ENCODE measurements around the gene ANK2. TPM values are rescaled to one million over a fixed set of nuclear protein-coding genes. Genes with fewer than 3 reads are reported as not detected.

The ANK2 gene
- total RNA-seq, 3 donors from 2014 or later = 0.27 to 0.63 (median 0.34) TPM

GRCh38 chr4:113406723-113407016, 357.2 kb downstream of the ANK2 start:
- no peak overlapping the region for H3K4me3 Mint-ChIP-seq
- H3K4me1 Mint-ChIP-seq (ENCODE audit: low read depth) = peaks cover 3% of the 10 kb centered on the region
- H3K36me3 Mint-ChIP-seq (ENCODE audit: insufficient read depth) = no peaks in the 10 kb centered on the region
- DNase-seq (no peak), ATAC-seq (no peak)
- H3K27me3 Mint-ChIP-seq (ENCODE audit: low read depth) = peaks cover 3% of the 10 kb centered on the region
- no peaks in the 10 kb centered on the region for H3K9me3 Mint-ChIP-seq

- DNase-seq (no peak), ATAC-seq (no peak)
- peaks cover 6% of the 10 kb centered on the region for H3K27me3 Mint-ChIP-seq (ENCODE audit: low read depth)
- H3K9me3 Mint-ChIP-seq = no peaks in the 10 kb centered on the region
- H3K36me3 Mint-ChIP-seq (ENCODE audit: insufficient read depth) = no peaks in the 10 kb centered on the region
- H3K4me1 Mint-ChIP-seq (ENCODE audit: low read depth) = peaks cover 3% of the 10 kb centered on the region
- no peak overlapping the region for H3K4me3 Mint-ChIP-seq
Measured at GRCh38 chr4:113407409-113407808, 358.0 kb downstream of the ANK2 start.

- peaks cover 6% of the 10 kb centered on the region for H3K27me3 Mint-ChIP-seq (ENCODE audit: low read depth)
- no peak overlapping the region for H3K4me3 Mint-ChIP-seq
Measured at GRCh38 chr4:113409181-113409580, 359.7 kb downstream of the ANK2 start.

DNA sequence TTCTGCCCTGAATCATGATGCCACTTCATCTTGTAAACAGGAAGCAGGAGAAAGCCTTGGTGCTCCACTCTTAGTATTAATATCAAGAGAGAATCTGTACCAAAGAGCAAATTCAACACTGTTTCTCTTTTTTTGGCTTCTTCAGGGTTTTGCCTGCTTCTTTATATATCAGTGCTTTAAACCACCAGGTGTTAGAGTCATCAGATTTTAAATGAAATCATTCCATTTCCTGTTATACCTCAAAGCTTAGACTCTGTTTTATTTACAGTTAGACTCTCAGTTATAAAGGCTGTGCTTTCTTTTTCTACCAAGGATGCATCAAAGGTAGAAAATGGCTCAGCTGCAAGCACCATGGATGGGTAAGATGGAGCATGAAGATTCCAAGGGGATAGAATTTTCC, 361.2 kb downstream of the ANK2 start:
- Mint-ChIP-seq H3K9me3 (no peaks in the 10 kb centered on the region), H3K4me3 (no peak overlapping the region), H3K27me3 (ENCODE audit: low read depth) (peaks cover 6% of the 10 kb centered on the region), H3K4me1 (ENCODE audit: low read depth) (peaks cover 3% of the 10 kb centered on the region), H3K36me3 (ENCODE audit: insufficient read depth) (no peaks in the 10 kb centered on the region)
- DNase-seq (no peak), ATAC-seq (no peak)

More at GRCh38 chr4:113409181-113409580, 359.7 kb downstream of the ANK2 start:
- no peaks in the 10 kb centered on the region for H3K36me3 Mint-ChIP-seq (ENCODE audit: insufficient read depth)
- no peaks in the 10 kb centered on the region for H3K9me3 Mint-ChIP-seq
- DNase-seq = no peak
- no peak for ATAC-seq
- H3K4me1 Mint-ChIP-seq (ENCODE audit: low read depth) = peaks cover 3% of the 10 kb centered on the region

DNA sequence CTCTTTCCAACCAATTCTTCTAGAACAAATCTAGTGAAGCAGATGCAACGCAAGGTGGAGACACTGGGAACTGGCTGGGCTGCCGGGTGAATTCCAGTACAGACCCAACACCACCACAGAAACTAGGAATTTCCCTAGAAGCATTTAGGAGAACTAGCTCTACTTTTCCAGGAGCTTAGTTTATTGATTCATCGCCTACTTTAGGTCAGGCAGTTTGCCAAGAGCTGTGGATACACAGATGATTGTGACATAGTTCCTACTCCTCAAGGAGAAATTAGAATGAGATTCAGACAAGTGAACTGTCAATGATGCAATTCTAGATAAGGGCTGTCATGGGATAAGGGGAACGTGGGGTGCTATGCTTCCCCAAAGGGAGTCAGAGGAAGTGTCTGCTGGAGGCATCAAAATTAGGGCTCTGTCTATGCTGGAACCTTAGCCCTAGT, 362.1 kb downstream of the ANK2 start:
- ATAC-seq (no peak), DNase-seq (no peak)
- no peak overlapping the region for H3K4me3 Mint-ChIP-seq
- no peaks in the 10 kb centered on the region for H3K9me3 Mint-ChIP-seq
- no peaks in the 10 kb centered on the region for H3K36me3 Mint-ChIP-seq (ENCODE audit: insufficient read depth)
- H3K4me1 Mint-ChIP-seq (ENCODE audit: low read depth) = peaks cover 3% of the 10 kb centered on the region
- peaks cover 6% of the 10 kb centered on the region for H3K27me3 Mint-ChIP-seq (ENCODE audit: low read depth)

DNA sequence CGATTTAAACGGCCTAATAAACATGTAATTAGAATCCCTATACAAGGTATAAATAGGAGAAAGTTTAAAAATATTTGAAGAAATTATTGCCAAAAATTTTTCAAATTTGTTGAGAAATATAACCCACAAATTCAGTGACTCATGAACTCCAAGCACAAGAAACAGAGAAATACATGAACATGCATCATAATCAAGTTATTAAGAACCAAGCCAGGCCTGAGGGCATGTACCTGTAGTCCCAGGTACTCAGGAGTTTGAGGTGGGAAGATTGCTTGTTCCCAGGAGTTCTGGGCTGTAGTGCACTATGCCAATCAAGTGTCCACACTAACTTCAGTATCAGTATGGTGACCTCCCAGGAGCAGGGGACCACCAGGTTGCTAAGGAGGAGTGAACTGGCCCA, 370.2 kb downstream of the ANK2 start:
- H3K4me3 Mint-ChIP-seq = no peak overlapping the region

DNA sequence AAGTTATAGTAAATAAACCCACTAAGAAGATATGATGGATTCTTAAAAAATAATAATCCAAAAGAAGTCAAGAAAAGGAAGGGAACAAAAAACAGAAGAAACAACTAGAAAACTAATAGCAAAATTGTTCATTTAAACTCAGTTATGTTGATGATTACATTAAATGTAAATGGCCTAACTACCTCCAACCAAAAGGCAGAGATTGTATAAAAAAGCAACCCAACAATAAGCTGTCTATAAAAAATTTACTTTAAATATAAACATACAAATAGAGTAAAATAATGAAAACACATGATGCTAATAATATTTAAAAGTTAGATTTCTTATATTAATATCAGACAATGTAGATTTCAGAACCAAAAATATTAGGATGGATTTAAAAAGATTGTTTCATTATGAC, 371.5 kb downstream of the ANK2 start:
- ATAC-seq (no peak), DNase-seq (no peak)
- Mint-ChIP-seq H3K4me1 (ENCODE audit: low read depth) (no peaks in the 10 kb centered on the region), H3K36me3 (ENCODE audit: insufficient read depth) (no peaks in the 10 kb centered on the region), H3K27me3 (ENCODE audit: low read depth) (peaks cover 7% of the 10 kb centered on the region), H3K9me3 (peaks cover 27% of the 10 kb centered on the region), H3K4me3 (no peak overlapping the region)

More for the DNA sequence above, 370.2 kb downstream of the ANK2 start:
- DNase-seq (no peak), ATAC-seq (no peak)
- Mint-ChIP-seq H3K27me3 (ENCODE audit: low read depth) (peaks cover 7% of the 10 kb centered on the region), H3K4me1 (ENCODE audit: low read depth) (no peaks in the 10 kb centered on the region), H3K36me3 (ENCODE audit: insufficient read depth) (no peaks in the 10 kb centered on the region), H3K9me3 (peaks cover 27% of the 10 kb centered on the region)

DNA sequence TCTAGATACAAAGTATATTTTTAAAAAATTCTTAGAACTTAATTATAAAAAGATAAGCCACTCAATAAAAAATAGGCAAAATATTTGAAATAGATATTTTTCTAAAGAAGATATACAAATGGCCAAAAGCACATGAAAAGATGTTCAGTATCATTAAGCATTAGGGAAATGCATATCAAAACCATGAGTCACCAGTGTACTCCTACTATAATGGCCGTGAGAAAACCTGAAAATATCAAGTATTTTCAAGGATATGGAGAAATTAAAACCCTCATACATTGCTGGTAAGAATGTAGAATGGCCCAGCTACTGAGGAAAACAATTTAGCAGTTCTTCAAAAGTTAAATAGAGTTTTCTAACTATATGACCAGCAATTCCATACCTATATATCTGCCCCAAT, 374.2 kb downstream of the ANK2 start:
- no peak for ATAC-seq
- peaks cover 23% of the 10 kb centered on the region for H3K9me3 Mint-ChIP-seq
- no peak overlapping the region for H3K4me3 Mint-ChIP-seq
- H3K36me3 Mint-ChIP-seq (ENCODE audit: insufficient read depth) = no peaks in the 10 kb centered on the region
- H3K27me3 Mint-ChIP-seq (ENCODE audit: low read depth) = peaks cover under 1% of the 10 kb centered on the region
- DNase-seq = no peak
- no peaks in the 10 kb centered on the region for H3K4me1 Mint-ChIP-seq (ENCODE audit: low read depth)

GRCh38 chr4:113433116-113433515, 383.7 kb downstream of the ANK2 start:
- Mint-ChIP-seq H3K4me3 (no peak overlapping the region), H3K9me3 (peaks cover 6% of the 10 kb centered on the region), H3K36me3 (ENCODE audit: insufficient read depth) (no peaks in the 10 kb centered on the region), H3K4me1 (ENCODE audit: low read depth) (peaks cover 11% of the 10 kb centered on the region), H3K27me3 (ENCODE audit: low read depth) (peaks cover 15% of the 10 kb centered on the region)
- DNase-seq = no peak
- no peak for ATAC-seq
